ENCODE results near the gene SLC34A2. TPM values are rescaled to one million over a fixed set of nuclear protein-coding genes. Genes with fewer than 3 reads are reported as not detected.
A peak's percentile ranks its signal among the peaks of the same experiment; 100 is the strongest.
"Not testable (repeated sequence)": the region's sequence is repeated elsewhere in the genome, so short reads cannot be mapped to it uniquely, and the experiment has no call there.

Gene SLC34A2, protein sequence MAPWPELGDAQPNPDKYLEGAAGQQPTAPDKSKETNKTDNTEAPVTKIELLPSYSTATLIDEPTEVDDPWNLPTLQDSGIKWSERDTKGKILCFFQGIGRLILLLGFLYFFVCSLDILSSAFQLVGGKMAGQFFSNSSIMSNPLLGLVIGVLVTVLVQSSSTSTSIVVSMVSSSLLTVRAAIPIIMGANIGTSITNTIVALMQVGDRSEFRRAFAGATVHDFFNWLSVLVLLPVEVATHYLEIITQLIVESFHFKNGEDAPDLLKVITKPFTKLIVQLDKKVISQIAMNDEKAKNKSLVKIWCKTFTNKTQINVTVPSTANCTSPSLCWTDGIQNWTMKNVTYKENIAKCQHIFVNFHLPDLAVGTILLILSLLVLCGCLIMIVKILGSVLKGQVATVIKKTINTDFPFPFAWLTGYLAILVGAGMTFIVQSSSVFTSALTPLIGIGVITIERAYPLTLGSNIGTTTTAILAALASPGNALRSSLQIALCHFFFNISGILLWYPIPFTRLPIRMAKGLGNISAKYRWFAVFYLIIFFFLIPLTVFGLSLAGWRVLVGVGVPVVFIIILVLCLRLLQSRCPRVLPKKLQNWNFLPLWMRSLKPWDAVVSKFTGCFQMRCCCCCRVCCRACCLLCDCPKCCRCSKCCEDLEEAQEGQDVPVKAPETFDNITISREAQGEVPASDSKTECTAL
- total RNA-seq, result under 1 TPM; 0.39 to 0.98 (median 0.79) TPM
- long read RNA-seq, result 0 reads

DNA sequence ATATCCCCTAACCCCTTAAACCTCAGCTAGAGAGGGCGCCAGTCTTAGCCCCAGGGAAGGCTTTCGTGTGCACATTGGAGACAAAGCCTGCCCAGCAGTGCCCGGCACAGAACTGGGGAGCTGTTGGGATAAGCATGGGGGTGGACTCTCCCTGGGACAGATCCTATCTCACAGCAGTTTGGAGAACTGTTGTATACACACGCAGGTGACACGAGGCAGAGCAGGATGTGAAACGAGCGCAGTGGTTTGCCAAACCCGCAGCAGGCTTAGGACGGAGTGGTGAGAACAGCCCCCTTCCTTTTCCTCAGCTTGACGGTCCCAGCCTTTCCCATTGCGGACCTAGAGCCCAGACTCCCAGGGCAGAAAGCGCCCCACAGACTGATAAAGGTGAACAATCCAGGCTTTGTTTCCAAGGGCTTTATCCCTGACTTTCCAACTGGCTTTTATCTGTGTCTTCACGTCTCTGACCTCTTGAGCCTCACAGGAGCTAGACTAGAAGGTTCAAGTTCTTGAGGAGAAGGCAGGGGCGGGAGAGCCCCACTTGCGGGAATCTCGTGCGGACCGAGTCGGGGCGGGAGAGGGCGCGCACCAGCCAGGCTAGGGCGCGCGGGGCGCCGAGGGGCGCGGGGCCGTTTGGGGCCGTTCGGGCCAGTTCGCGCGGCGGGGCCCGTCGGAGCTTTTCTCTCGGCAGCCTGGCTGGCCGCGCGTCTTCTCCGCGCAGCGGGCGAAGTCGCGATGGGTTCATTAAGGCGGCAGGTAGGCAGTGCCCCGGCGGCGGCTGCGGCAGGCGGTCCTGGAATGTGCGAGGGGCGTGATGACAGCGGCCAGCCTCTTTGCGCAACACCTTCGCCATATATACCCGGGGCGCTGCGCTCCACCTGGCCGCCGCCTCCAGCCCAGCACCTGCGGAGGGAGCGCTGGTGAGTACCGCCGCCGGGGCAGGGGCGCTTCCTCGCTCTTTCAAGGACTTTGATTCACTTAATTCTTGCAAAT lies at the start of gene SLC34A2:
Gene SLC34A2, plus strand, starts transcription at position 881 of the 993 bp plus-strand sequence. CDS start 6,650 bp downstream, outside the sequence.
- DNase-seq, result peak in 1 of 3 donors; percentile 24
- H3K36me3 ChIP-seq, result no peaks in the 10 kb centered on the region
- intact Hi-C loops (cut with DNase I), result no loop called here
- H3K4me3 ChIP-seq, result no peak within 1 kb of the TSS
- peak in 2 of 4 donors; percentile 23 to 39 for ATAC-seq
- 5% methylated on average over 9 of the region's 71 CpGs for WGBS (ENCODE audit: insufficient coverage, low coverage, low lambda C conversion rate, missing lambda C conversion rate)
- H3K27ac ChIP-seq, result no peak within 1 kb of the TSS
- H3K4me1 ChIP-seq, result no peaks in the 10 kb centered on the region
- peaks cover 0 to 8% of the 10 kb centered on the region in 2 donors for H3K27me3 ChIP-seq
- H3K9me3 ChIP-seq, result no peaks in the 10 kb centered on the region
- TF ChIP-seq, protein P1, sequence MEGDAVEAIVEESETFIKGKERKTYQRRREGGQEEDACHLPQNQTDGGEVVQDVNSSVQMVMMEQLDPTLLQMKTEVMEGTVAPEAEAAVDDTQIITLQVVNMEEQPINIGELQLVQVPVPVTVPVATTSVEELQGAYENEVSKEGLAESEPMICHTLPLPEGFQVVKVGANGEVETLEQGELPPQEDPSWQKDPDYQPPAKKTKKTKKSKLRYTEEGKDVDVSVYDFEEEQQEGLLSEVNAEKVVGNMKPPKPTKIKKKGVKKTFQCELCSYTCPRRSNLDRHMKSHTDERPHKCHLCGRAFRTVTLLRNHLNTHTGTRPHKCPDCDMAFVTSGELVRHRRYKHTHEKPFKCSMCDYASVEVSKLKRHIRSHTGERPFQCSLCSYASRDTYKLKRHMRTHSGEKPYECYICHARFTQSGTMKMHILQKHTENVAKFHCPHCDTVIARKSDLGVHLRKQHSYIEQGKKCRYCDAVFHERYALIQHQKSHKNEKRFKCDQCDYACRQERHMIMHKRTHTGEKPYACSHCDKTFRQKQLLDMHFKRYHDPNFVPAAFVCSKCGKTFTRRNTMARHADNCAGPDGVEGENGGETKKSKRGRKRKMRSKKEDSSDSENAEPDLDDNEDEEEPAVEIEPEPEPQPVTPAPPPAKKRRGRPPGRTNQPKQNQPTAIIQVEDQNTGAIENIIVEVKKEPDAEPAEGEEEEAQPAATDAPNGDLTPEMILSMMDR (IDR thresholded peaks at IDR 0.05), result no peak
- no peak for TF ChIP-seq POLR2A (IDR thresholded peaks at IDR 0.05)

DNA sequence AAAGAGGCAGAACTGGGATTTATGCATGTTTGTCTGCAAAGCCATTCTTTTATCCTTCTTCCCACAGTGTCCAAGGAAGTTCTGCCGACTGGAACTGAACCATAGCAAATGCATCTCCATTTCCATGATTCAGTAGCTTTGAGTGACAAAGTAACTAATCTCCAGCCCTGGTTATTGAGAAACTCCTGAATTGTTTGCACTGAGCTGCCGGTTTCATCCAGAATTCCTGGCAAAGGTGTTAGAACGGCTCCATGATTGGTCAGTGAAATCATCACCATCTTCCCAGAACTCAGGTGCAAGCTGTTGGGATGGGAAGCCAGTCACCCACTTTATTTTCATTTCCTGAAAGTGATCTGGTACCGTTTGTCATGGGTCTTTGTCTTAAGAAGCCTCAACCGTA lies 47.0 kb upstream of the SLC34A2 start:
- H3K27ac ChIP-seq, result no peak overlapping the region
- H3K27me3 ChIP-seq, result no peaks in the 10 kb centered on the region
- ATAC-seq, result peak in 1 of 4 donors; percentile 43
- 30% methylated on average over 3 of the region's 5 CpGs for WGBS (ENCODE audit: insufficient coverage, low coverage, low lambda C conversion rate, missing lambda C conversion rate)
- H3K4me1 ChIP-seq, result no peaks in the 10 kb centered on the region
- no peak for DNase-seq
- H3K9me3 ChIP-seq, result no peaks in the 10 kb centered on the region
- H3K36me3 ChIP-seq, result no peaks in the 10 kb centered on the region
- TF ChIP-seq, protein P1 (IDR thresholded peaks at IDR 0.05), result no peak
- no peak for TF ChIP-seq POLR2A (IDR thresholded peaks at IDR 0.05)
- H3K4me3 ChIP-seq, result no peak overlapping the region
- intact Hi-C loops (cut with DNase I), result no loop called here

DNA sequence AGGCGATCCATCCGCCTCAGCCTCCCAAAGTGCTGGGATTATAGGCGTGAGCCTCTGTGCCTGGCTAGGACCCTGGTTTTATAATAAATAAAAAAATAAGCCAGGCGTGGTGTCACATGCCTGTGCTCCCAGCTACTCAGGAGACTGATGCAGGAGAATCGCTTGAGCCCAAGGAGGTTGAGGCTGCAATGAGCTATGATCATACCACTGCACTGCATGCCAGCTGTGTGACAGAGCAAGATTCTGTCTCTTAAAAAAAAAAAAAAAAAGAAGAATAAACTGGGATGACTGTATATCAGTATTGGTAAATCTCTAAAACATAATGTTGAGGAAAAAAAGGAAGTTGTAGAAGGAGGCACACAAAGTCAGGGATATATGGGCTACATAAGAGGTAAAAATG lies 45.7 kb upstream of the SLC34A2 start:
- Histone ChIP-seq H3K36me3 (no peaks in the 10 kb centered on the region), H3K9me3 (no peaks in the 10 kb centered on the region), H3K4me1 (no peaks in the 10 kb centered on the region), H3K4me3 (no peak overlapping the region), H3K27ac (no peak overlapping the region), H3K27me3 (no peaks in the 10 kb centered on the region)
- TF ChIP-seq, protein P1 (IDR thresholded peaks at IDR 0.05), result no peak
- DNase-seq (no peak), ATAC-seq (no peak)
- 90% methylated on average over 5 of the region's 5 CpGs for WGBS (ENCODE audit: insufficient coverage, low coverage, low lambda C conversion rate, missing lambda C conversion rate)
- intact Hi-C loops (cut with DNase I), result no loop called here

DNA sequence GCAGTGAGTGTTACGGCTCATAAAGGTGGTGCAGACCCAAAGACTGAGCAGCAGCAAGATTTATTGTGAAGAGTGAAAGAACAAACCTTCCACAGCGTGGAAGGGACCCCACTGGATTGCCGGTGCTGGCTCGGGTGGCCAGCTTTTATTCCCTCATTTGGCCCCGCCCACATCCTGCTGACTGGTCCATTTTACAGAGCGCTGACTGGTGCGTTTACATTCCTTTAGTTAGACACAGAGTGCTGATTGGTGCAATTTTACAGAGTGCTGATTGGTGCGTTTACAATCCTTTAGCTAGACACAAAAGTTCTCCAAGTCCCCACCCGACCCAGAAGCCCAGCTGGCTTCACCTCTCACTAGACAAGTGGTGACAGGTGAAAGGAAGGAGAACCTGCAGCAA lies 42.0 kb upstream of the SLC34A2 start:
- H3K4me3 ChIP-seq; H3K4me1 ChIP-seq; H3K27me3 ChIP-seq; intact Hi-C loops (cut with DNase I); DNase-seq; H3K9me3 ChIP-seq; H3K36me3 ChIP-seq; H3K27ac ChIP-seq; ATAC-seq: not testable (repeated sequence)
- 70% methylated on average over 6 of the region's 9 CpGs for WGBS (ENCODE audit: insufficient coverage, low coverage, low lambda C conversion rate, missing lambda C conversion rate)
